ENCODE measurements around the gene RAPGEF4. TPM values are rescaled to one million over a fixed set of nuclear protein-coding genes. Genes with fewer than 3 reads are reported as not detected.
A peak's percentile ranks its signal among the peaks of the same experiment; 100 is the strongest.

The RAPGEF4 gene
- total RNA-seq, 1 donor from 2014 or later, result 0.57 TPM

- Mint-ChIP-seq H3K9me3 (ENCODE audit: low read depth) (peaks cover 2% of the 10 kb centered on the region), H3K27ac (ENCODE audit: unreplicated experiment) (peak overlapping the region; percentile 99), H3K4me1 (ENCODE audit: low read depth) (peaks cover 52% of the 10 kb centered on the region), H3K36me3 (ENCODE audit: low read depth) (peaks cover 4% of the 10 kb centered on the region), H3K27me3 (ENCODE audit: low read depth) (no peaks in the 10 kb centered on the region), H3K4me3 (ENCODE audit: unreplicated experiment) (no peak overlapping the region)
- TF ChIP-seq, protein P1, sequence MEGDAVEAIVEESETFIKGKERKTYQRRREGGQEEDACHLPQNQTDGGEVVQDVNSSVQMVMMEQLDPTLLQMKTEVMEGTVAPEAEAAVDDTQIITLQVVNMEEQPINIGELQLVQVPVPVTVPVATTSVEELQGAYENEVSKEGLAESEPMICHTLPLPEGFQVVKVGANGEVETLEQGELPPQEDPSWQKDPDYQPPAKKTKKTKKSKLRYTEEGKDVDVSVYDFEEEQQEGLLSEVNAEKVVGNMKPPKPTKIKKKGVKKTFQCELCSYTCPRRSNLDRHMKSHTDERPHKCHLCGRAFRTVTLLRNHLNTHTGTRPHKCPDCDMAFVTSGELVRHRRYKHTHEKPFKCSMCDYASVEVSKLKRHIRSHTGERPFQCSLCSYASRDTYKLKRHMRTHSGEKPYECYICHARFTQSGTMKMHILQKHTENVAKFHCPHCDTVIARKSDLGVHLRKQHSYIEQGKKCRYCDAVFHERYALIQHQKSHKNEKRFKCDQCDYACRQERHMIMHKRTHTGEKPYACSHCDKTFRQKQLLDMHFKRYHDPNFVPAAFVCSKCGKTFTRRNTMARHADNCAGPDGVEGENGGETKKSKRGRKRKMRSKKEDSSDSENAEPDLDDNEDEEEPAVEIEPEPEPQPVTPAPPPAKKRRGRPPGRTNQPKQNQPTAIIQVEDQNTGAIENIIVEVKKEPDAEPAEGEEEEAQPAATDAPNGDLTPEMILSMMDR (IDR thresholded peaks at IDR 0.05), result no peak
- DNase-seq (ENCODE audit: low spot score), result no peak
Observed at GRCh38 chr2:173079973-173080860, 344.6 kb downstream of the RAPGEF4 start.

DNA sequence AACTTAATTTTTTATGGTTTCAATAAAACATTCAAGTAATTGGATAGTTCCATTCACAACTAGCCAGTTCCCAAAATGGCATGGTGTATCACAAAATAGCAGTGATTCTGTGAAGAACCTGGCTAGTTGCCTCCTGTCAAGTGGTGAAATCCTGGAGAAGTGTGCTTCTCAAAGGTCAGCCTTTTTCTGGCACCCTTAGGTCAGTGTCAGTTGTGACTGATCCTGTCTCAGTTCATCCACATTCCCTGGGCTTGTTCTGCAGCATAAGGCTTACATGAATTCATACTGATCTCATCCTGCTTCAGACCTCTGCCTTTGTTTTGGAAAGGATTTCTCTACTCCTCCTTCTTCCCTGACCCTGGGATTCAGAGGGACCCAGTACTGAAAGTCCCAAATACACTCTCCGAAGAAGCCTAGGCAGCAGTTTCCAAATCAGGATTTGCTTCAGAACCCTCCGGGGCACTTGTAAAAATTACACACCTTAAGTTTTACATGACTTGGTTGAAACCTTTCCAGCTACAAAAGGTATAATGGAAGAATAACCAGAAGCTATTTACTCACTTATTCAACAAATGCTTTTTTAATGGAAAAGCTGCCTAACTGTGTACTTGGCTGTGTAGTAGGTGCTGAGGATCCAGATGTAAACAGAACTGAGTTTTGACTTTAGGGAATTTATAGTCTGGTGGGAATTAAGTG is 351.0 kb downstream of the RAPGEF4 start:
- no peak for DNase-seq (ENCODE audit: low spot score)

DNA sequence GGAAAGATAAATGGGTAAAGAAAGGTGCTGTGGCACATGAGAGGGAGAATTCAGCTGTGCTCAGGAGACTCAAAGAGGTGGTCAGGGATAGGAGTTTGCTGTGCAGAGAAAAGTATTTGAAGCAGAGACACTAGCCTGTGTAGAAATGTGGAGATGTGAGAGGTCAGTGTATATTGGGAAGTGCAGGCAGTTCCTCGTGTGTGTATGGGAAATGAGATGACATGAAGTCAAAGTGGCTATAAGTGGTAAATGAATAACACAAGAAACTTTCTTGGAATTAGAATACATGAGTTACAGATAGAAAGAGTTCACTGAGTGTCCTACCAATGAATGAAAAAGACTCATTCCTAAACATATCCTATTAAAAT is 351.6 kb downstream of the RAPGEF4 start:
- Mint-ChIP-seq H3K4me3 (ENCODE audit: unreplicated experiment) (no peak overlapping the region), H3K9me3 (ENCODE audit: low read depth) (peaks cover 9% of the 10 kb centered on the region), H3K36me3 (ENCODE audit: low read depth) (peaks cover 6% of the 10 kb centered on the region), H3K27me3 (ENCODE audit: low read depth) (no peaks in the 10 kb centered on the region), H3K27ac (ENCODE audit: unreplicated experiment) (peak overlapping the region; percentile 73), H3K4me1 (ENCODE audit: low read depth) (peaks cover 57% of the 10 kb centered on the region)
- DNase-seq (ENCODE audit: low spot score), result no peak
- TF ChIP-seq, protein P1 (IDR thresholded peaks at IDR 0.05), result no peak

More for the DNA sequence above, 351.0 kb downstream of the RAPGEF4 start:
- H3K36me3 Mint-ChIP-seq (ENCODE audit: low read depth), result peaks cover 4% of the 10 kb centered on the region
- H3K4me3 Mint-ChIP-seq (ENCODE audit: unreplicated experiment), result no peak overlapping the region
- TF ChIP-seq, protein P1 (IDR thresholded peaks at IDR 0.05), result no peak
- peak overlapping the region; percentile 73 for H3K27ac Mint-ChIP-seq (ENCODE audit: unreplicated experiment)
- peaks cover 10% of the 10 kb centered on the region for H3K9me3 Mint-ChIP-seq (ENCODE audit: low read depth)
- no peaks in the 10 kb centered on the region for H3K27me3 Mint-ChIP-seq (ENCODE audit: low read depth)
- H3K4me1 Mint-ChIP-seq (ENCODE audit: low read depth), result peaks cover 54% of the 10 kb centered on the region

DNA sequence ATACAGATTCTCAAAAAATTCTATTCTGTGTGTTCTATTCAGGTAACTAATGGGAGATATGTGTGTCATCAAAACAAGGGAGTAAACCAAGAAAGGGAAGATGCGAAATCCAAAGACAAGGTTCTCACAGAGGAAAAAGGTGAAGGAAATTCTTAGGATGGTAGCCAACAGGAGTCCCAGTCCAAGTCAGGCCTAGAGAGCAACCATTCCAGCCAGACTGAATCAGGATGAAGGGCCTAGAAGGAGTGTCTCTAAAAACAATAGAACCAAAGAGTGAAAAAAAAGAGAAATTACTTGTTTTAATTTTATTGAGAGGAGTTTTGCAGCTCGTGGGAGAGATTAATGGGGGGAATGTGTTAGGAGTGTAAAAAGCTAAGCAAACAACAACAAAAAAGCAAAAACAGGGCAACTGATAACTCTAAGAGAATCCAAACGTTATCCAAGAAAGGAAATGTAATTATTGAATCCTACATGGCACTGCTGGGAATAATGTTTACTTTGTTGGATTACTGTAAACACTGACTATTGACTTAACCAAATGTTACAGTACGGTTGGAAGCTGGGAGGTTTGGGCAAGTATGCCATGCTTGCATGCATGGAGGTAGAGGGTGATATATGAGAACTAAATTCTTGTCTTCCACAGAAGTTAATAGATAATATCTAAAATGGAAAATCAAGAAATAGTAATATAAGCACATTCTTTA is 352.3 kb downstream of the RAPGEF4 start:
- Mint-ChIP-seq H3K27me3 (ENCODE audit: low read depth) (no peaks in the 10 kb centered on the region), H3K4me3 (ENCODE audit: unreplicated experiment) (no peak overlapping the region), H3K36me3 (ENCODE audit: low read depth) (peaks cover 2% of the 10 kb centered on the region), H3K9me3 (ENCODE audit: low read depth) (peaks cover 8% of the 10 kb centered on the region), H3K27ac (ENCODE audit: unreplicated experiment) (peak overlapping the region; percentile 29), H3K4me1 (ENCODE audit: low read depth) (peaks cover 57% of the 10 kb centered on the region)
- TF ChIP-seq, protein P1 (IDR thresholded peaks at IDR 0.05), result no peak
- DNase-seq (ENCODE audit: low spot score), result no peak
